Measurements from ENCODE around the gene IGSF9B.

The IGSF9B gene

GRCh38 chr11:133982876-133983275, 26.1 kb upstream of the IGSF9B start:
- no peak for DNase-seq

- DNase-seq = no peak
Measured at GRCh38 chr11:133982151-133982550, 25.4 kb upstream of the IGSF9B start.

- no peak for DNase-seq
Measured at GRCh38 chr11:133981156-133981555, 24.4 kb upstream of the IGSF9B start.

- no peak for DNase-seq
Measured at GRCh38 chr11:133980665-133981064, 23.9 kb upstream of the IGSF9B start.

- no peak for DNase-seq
Measured at GRCh38 chr11:133978794-133979193, 22.0 kb upstream of the IGSF9B start.

- DNase-seq = no peak
Measured at GRCh38 chr11:133977067-133977677, 20.4 kb upstream of the IGSF9B start.

GRCh38 chr11:133975488-133975849, 18.7 kb upstream of the IGSF9B start:
- no peak for DNase-seq

GRCh38 chr11:133974836-133975487, 18.2 kb upstream of the IGSF9B start:
- DNase-seq = no peak

- DNase-seq = no peak
Measured at GRCh38 chr11:133971881-133972280, 15.1 kb upstream of the IGSF9B start.

- DNase-seq = no peak
Measured at GRCh38 chr11:133969112-133969511, 12.3 kb upstream of the IGSF9B start.

GRCh38 chr11:133968300-133968699, 11.5 kb upstream of the IGSF9B start:
- DNase-seq = no peak

- DNase-seq = no peak
Measured at GRCh38 chr11:133967599-133968238, 11.0 kb upstream of the IGSF9B start.

- peak; percentile 90 for DNase-seq
Measured at GRCh38 chr11:133966921-133967598, 10.3 kb upstream of the IGSF9B start.

- no peak for DNase-seq
Measured at GRCh38 chr11:133966172-133966651, 9.4 kb upstream of the IGSF9B start.

GRCh38 chr11:133965031-133965601, 8.3 kb upstream of the IGSF9B start:
- DNase-seq = no peak

- DNase-seq = no peak
Measured at GRCh38 chr11:133964356-133964755, 7.6 kb upstream of the IGSF9B start.

GRCh38 chr11:133961890-133962289, 5.1 kb upstream of the IGSF9B start:
- DNase-seq = no peak

- DNase-seq = no peak
Measured at GRCh38 chr11:133957900-133958299, 1.1 kb upstream of the IGSF9B start.

GRCh38 chr11:133955945-133956421, 785 bp downstream of the IGSF9B start:
- peak; percentile 63 for DNase-seq

GRCh38 chr11:133955081-133955891, 1.5 kb downstream of the IGSF9B start:
- DNase-seq = peak; percentile 75

GRCh38 chr11:133953999-133954398, 2.8 kb downstream of the IGSF9B start:
- no peak for DNase-seq

- no peak for DNase-seq
Measured at GRCh38 chr11:133953547-133953946, 3.2 kb downstream of the IGSF9B start.
